Testis (tissue), 3 donors: Measurements from ENCODE around the gene WWC2. TPM values are rescaled to one million over a fixed set of nuclear protein-coding genes. Genes with fewer than 3 reads are reported as not detected.

Experiments used
- DNase-seq: peaks from one replicate; pipeline ENCODE4 v3.0.0-alpha.2; 2019
- H3K27ac ChIP-seq, 2 donors: fragments of 200-600 bp; sonication (generic); one replicate each; pipeline ENCODE4 v1.5.1; 2019
- H3K27me3 ChIP-seq: fragments of 200-600 bp; sonication (generic); one replicate; pipeline ENCODE4 v1.5.1; 2019
- H3K36me3 ChIP-seq: fragments of 200-600 bp; sonication (generic); one replicate; pipeline ENCODE4 v1.5.1; 2017; ENCODE audit warnings: low read depth; ENCODE audit errors: missing control alignments
- H3K4me1 ChIP-seq: fragments of 200-600 bp; sonication (generic); one replicate; pipeline ENCODE4 v1.5.1; 2019
- H3K4me3 ChIP-seq, 2 donors: fragments of 200-600 bp; sonication (generic); one replicate each; pipeline ENCODE4 v1.5.1; 2017 to 2019
- H3K9me3 ChIP-seq: fragments of 200-600 bp; sonication (generic); one replicate; pipeline ENCODE4 v1.5.1; 2017
- POLR2A ChIP-seq: fragments of 450-650 bp; IDR thresholded peaks from one replicate; pipeline ENCODE4 v1.6.1; 2017; ENCODE audit warnings: antibody characterized with exemption, mild to moderate bottlenecking, moderate library complexity
- WGBS, 2 donors: methylation state at CpG; one replicate each; pipeline ENCODE4 v1.1.5; 2018; 5-methylcytosine and 5-hydroxymethylcytosine counted together
- intact Hi-C: fragments of 100-400 bp; cut with DNase I; formaldehyde crosslinking; loops from one replicate; pipeline ENCODE4 v1.15.1; 2023; ENCODE audit warnings: low total_unique reads
- polyA plus RNA-seq: library from polyadenylated mRNA; stranded (reverse); fragments of 350-450 nt; fragmentation: Illumina TruSeq; extraction: RNeasy Lipid Tissue Mini Kit (QIAGEN cat#74804); gene quantifications from one replicate; pipeline ENCODE4 v1.2.3, GENCODE V29; 2014; ENCODE audit warnings: low read depth, low replicate concordance; ENCODE audit not compliant: insufficient read depth
- total RNA-seq, 2 donors: library from RNA; depleted of rRNA; stranded (reverse); fragments of >200 nt; gene quantifications; one replicate each; pipeline ENCODE4 v1.2.3, GENCODE V29; 2016
- TF ChIP-seq, protein P1 (sequence below), 3 experiments: fragments of 450-650 bp in 2 of 3; fragments of 200-600 bp in 1 of 3; sonication (generic) in 1 of 3; IDR thresholded peaks; one replicate each; pipeline ENCODE4 v1.5.1; 2016 to 2019; ENCODE audit warnings: antibody characterized with exemption in 3 of 3, mild to moderate bottlenecking in 2 of 3, moderate library complexity in 1 of 3

Gene WWC2
- total and polyA plus RNA-seq, 3 donors from 2014 or later = 34.4 to 76.7 (median 64.2) TPM

DNA sequence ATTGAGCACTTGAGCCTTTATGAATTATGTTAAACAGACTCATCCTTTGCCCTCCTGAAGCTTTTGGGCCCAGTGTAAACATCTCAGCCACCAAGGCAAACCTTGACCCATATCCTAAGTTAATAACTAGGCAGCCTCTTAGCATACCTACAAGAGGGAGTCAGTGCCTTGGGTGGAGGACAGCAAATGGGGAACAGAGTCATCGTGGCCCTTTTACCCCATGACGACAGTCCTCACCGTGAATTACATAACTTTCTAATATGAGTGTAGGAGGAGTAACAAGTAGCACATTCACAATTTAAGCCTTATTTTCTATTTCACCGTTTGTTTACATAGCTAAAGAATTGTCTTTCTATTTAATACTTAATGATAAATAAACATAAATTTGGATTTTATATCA, 204.2 kb downstream of the WWC2 start:
- H3K27ac ChIP-seq = no peak overlapping the region
- no peaks in the 10 kb centered on the region for H3K4me1 ChIP-seq
- no peaks in the 10 kb centered on the region for H3K36me3 ChIP-seq
- 81 to 93% methylated on average over 4 of the region's 4 CpGs for WGBS, 2 donors
- DNase-seq = no peak
- no peaks in the 10 kb centered on the region for H3K9me3 ChIP-seq
- intact Hi-C loops = no loop called here
- TF ChIP-seq, protein P1, sequence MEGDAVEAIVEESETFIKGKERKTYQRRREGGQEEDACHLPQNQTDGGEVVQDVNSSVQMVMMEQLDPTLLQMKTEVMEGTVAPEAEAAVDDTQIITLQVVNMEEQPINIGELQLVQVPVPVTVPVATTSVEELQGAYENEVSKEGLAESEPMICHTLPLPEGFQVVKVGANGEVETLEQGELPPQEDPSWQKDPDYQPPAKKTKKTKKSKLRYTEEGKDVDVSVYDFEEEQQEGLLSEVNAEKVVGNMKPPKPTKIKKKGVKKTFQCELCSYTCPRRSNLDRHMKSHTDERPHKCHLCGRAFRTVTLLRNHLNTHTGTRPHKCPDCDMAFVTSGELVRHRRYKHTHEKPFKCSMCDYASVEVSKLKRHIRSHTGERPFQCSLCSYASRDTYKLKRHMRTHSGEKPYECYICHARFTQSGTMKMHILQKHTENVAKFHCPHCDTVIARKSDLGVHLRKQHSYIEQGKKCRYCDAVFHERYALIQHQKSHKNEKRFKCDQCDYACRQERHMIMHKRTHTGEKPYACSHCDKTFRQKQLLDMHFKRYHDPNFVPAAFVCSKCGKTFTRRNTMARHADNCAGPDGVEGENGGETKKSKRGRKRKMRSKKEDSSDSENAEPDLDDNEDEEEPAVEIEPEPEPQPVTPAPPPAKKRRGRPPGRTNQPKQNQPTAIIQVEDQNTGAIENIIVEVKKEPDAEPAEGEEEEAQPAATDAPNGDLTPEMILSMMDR (IDR thresholded peaks at IDR 0.05) = no peak
- TF ChIP-seq POLR2A = no peak
- no peak overlapping the region for H3K4me3 ChIP-seq
- no peaks in the 10 kb centered on the region for H3K27me3 ChIP-seq

DNA sequence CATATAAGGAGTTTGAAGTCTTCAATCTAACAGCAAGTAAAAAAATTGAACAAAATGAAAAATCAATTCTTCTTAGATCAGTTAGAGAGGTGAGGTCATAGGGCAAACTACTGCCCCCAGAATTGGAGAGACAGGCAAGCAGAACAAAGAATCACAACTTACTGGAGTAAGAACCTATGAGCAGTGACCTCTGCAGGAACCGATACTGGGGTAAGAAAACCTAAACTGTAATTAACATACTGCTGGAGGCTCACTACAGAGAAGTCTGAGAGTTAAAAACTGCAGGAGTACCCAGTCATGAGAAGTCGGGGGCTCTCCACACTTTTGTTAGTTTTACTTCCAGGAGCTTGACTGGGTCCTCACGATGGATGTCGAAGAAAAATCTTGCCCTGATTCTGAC, 205.0 kb downstream of the WWC2 start:
- no peak for DNase-seq
- Histone ChIP-seq H3K36me3 (no peaks in the 10 kb centered on the region), H3K4me1 (no peaks in the 10 kb centered on the region), H3K27ac (no peak overlapping the region), H3K9me3 (no peaks in the 10 kb centered on the region), H3K27me3 (no peaks in the 10 kb centered on the region), H3K4me3 (no peak overlapping the region)
- WGBS, 2 donors = 89 to 93% methylated on average over 4 of the region's 4 CpGs
- TF ChIP-seq, protein P1 (IDR thresholded peaks at IDR 0.05) = no peak
- TF ChIP-seq POLR2A = no peak
- intact Hi-C loops = no loop called here

DNA sequence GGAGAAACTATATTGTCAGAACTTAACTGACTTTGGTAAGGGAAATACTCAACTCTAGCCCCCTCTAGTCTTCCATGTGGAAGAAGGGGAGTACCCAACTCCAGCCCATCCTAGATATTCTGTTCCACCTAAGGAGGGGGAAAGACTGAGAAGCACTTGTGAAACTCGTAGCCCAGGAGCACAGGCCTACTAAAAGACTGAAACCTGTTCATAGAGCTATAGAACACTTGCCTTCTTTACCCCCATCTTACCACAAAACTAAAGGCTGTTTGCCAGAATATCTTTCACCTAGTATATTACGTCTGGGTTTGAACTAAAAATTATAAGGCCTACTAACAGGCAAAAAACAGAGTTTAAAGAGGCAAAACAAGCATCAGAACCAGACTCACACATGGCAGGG, 205.5 kb downstream of the WWC2 start:
- no peaks in the 10 kb centered on the region for H3K9me3 ChIP-seq
- intact Hi-C loops = no loop called here
- DNase-seq = no peak
- H3K4me3 ChIP-seq = no peak overlapping the region
- no peaks in the 10 kb centered on the region for H3K36me3 ChIP-seq
- no peaks in the 10 kb centered on the region for H3K27me3 ChIP-seq
- WGBS, 2 donors = 94 to 100% methylated on average over 2 of the region's 2 CpGs
- H3K27ac ChIP-seq = no peak overlapping the region
- TF ChIP-seq, protein P1 (IDR thresholded peaks at IDR 0.05) = no peak
- H3K4me1 ChIP-seq = no peaks in the 10 kb centered on the region

DNA sequence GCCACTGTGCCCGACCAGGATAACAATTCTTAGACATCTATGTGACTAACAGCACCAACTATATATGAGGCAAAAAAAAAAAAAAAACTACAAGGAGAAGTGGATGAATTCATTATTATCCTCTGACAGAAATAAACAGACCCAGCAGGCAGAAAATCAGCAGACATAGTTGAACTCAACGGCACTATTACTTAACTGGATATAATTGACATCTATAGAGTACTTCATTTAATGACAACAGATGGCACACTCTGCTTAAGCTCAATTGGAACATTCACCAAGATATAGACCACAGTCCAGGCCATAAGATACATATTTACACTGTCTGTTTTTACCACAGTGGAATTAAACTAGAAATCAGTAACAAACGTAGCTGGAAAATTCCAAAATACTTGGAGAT, 207.8 kb downstream of the WWC2 start:
- Histone ChIP-seq H3K27me3 (no peaks in the 10 kb centered on the region), H3K4me3 (no peak overlapping the region), H3K9me3 (no peaks in the 10 kb centered on the region), H3K27ac (no peak overlapping the region), H3K4me1 (no peaks in the 10 kb centered on the region), H3K36me3 (no peaks in the 10 kb centered on the region)
- intact Hi-C loops = no loop called here
- no peak for TF ChIP-seq POLR2A
- TF ChIP-seq, protein P1 (IDR thresholded peaks at IDR 0.05) = no peak
- WGBS, 2 donors = 88 to 89% methylated on average over 3 of the region's 3 CpGs
- no peak for DNase-seq

DNA sequence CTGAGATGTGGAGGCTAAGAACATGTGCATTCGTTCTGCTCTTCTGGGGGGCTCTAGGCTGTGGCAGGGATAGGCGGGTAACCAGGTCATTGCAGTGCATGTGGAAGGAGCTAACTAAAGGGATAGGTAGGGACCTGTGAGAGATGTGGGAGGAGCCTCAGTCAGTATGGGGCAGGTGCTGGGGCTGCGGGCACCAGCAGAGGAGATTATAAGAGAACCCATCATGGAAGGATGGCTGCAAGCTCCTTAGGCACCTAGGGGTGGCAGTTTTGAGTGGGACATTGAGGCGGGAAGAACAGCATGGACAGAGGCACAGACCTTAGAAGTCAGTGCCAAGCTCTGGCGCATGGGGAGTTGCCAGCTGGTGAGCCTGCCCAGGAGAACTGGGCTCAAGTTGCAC, 213.8 kb downstream of the WWC2 start:
- TF ChIP-seq, protein P1 (IDR thresholded peaks at IDR 0.05) = no peak
- no peak for DNase-seq
- H3K27me3 ChIP-seq = no peaks in the 10 kb centered on the region
- H3K36me3 ChIP-seq = no peaks in the 10 kb centered on the region
- intact Hi-C loops = no loop called here
- H3K4me1 ChIP-seq = no peaks in the 10 kb centered on the region
- no peak overlapping the region for H3K4me3 ChIP-seq
- WGBS, 2 donors = 80 to 82% methylated on average over 5 of the region's 5 CpGs
- no peaks in the 10 kb centered on the region for H3K9me3 ChIP-seq
- no peak overlapping the region for H3K27ac ChIP-seq
